Stimulated activated CD8-positive, alpha-beta memory T cell treated with anti-CD3 and anti-CD28 coated beads, Interleukin-7, amount 100 ng/mL, for 24 hours (primary cell): ENCODE results near the gene SNX19.

ENCODE experiments used
- DNase-seq: peaks from one replicate; pipeline ENCODE4 v3.0.0-alpha.2; 2020; ENCODE audit warnings: low read depth

Gene SNX19

GRCh38 chr11:130907229-130907628 is 9.1 kb downstream of the SNX19 start:
- DNase-seq, result no peak

GRCh38 chr11:130906616-130907015 is 9.7 kb downstream of the SNX19 start:
- no peak for DNase-seq

GRCh38 chr11:130905512-130905911 is 10.8 kb downstream of the SNX19 start:
- DNase-seq, result no peak

GRCh38 chr11:130904380-130904779 is 11.9 kb downstream of the SNX19 start:
- DNase-seq, result no peak

- no peak for DNase-seq
Measured at GRCh38 chr11:130902380-130902779, 13.9 kb downstream of the SNX19 start.

GRCh38 chr11:130899106-130899505 is 17.2 kb downstream of the SNX19 start:
- no peak for DNase-seq

- no peak for DNase-seq
Measured at GRCh38 chr11:130897262-130898182, 18.8 kb downstream of the SNX19 start.

GRCh38 chr11:130894322-130895025 is 21.8 kb downstream of the SNX19 start:
- peak; percentile 41 for DNase-seq

- no peak for DNase-seq
Measured at GRCh38 chr11:130892861-130893260, 23.4 kb downstream of the SNX19 start.

GRCh38 chr11:130891326-130891725 is 25.0 kb downstream of the SNX19 start:
- no peak for DNase-seq

- no peak for DNase-seq
Measured at GRCh38 chr11:130890039-130890745, 26.1 kb downstream of the SNX19 start.

GRCh38 chr11:130888790-130889189 is 27.5 kb downstream of the SNX19 start:
- DNase-seq, result no peak

- DNase-seq, result no peak
Measured at GRCh38 chr11:130886704-130887103, 29.6 kb downstream of the SNX19 start.

- no peak for DNase-seq
Measured at GRCh38 chr11:130882138-130882551, 34.1 kb downstream of the SNX19 start.

GRCh38 chr11:130881475-130882137 is 34.7 kb downstream of the SNX19 start:
- no peak for DNase-seq

- DNase-seq, result no peak
Measured at GRCh38 chr11:130879836-130880235, 36.4 kb downstream of the SNX19 start.

- no peak for DNase-seq
Measured at GRCh38 chr11:130876931-130877915, 39.1 kb downstream of the SNX19 start.

GRCh38 chr11:130876100-130876499 is 40.2 kb downstream of the SNX19 start:
- no peak for DNase-seq

- no peak for DNase-seq
Measured at GRCh38 chr11:130874955-130875531, 41.2 kb downstream of the SNX19 start.

GRCh38 chr11:130874396-130874795 is 41.9 kb downstream of the SNX19 start:
- no peak for DNase-seq
